ENCODE data around the gene RRP1.

The RRP1 gene

DNA sequence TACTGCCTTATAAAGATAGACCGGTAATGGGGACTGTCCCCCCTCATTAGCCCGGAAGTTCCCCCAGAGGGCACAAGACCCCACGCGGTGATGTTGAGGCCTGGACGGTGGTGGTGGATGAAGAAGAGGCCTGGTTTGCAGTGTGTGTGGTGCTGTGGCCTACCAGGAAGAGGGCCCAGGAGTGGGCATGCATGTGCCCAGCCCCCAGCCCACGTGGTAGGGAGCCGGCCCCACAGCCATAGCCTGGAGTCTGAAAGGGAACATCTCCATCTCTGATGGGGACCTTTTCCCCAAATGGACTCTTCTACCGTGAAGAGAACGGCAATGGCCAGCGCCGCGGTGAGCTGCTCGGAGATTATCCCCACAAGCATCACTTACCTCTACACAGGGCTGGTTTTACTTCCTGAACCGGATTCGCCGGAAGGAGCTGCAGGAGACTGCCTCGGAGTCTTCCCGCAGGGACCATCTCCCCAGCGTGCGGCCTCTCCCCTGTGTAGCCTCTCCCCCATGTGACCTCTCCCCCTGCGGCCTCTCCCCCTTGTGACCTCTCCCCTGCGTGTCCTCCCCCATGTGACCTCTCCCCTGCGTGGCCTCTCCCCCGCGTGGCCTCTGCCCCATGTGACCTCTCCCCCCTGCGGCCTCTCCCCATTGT lies 20.6 kb downstream of the RRP1 start:
- H3K9me3 ChIP-seq (ENCODE audit: control insufficient read depth in 2 of 2, low read length in 2 of 2), result no peaks in the 10 kb centered on the region
- H3K4me1 ChIP-seq (ENCODE audit: control insufficient read depth in 2 of 2, insufficient read depth in 2 of 2, low read length in 2 of 2), result peaks cover 24 to 25% of the 10 kb centered on the region in 2 donors
- no peaks in the 10 kb centered on the region for H3K27me3 ChIP-seq (ENCODE audit: control insufficient read depth in 2 of 2, insufficient read depth in 2 of 2, low read length in 2 of 2)
- H3K36me3 ChIP-seq (ENCODE audit: control insufficient read depth in 2 of 2, insufficient read depth in 2 of 2, low read length in 2 of 2), result no peaks in the 10 kb centered on the region
- H3K27ac ChIP-seq (ENCODE audit: low read depth in 2 of 2, low read length in 2 of 2), result no peak overlapping the region
- H3K9ac ChIP-seq (ENCODE audit: low read depth in 1 of 2, low read length in 2 of 2), result no peak overlapping the region
- H3K4me3 ChIP-seq (ENCODE audit: low read length in 2 of 2), result no peak overlapping the region

DNA sequence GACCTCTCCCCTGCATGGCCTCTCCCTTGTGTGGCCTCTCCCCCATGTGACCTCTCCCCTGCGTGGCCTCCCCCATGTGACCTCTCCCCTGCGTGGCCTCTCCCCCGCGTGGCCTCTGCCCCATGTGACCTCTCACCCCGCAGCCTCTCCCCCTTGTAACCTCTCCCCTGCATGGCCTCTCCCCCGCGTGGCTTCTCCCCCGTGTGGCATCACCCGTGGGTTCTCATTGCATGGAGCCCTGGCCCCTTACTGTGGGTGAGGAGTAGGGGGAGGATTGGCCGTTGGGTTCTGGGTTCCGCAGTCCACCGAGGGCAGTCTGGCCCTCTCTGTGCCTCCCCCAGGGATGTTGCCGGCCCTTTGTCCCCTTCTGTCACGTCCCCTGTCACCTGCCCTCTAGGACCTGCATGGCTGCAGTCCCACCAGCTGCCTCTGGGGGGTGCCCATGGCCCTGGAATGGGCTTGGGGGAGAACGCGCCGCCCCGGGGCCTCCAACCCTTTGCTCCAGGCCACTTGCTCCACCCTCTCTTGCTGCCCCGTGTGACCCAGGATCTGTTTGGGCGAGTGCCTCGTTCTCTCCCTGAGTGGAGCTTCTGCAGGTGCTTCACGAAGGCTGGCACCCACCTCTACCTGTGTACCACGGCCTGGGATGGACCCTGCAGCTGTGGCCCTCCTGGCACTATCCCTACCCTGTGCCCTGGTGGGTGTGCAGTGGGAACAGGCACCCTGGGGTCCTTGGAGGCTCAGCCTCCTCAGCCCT lies 21.3 kb downstream of the RRP1 start:
- peak overlapping the region in 1 of 2 donors; percentile 41 for H3K9ac ChIP-seq (ENCODE audit: low read depth in 1 of 2, low read length in 2 of 2)
- no peaks in the 10 kb centered on the region for H3K9me3 ChIP-seq (ENCODE audit: control insufficient read depth in 2 of 2, low read length in 2 of 2)
- peaks cover 24 to 29% of the 10 kb centered on the region in 2 donors for H3K4me1 ChIP-seq (ENCODE audit: control insufficient read depth in 2 of 2, insufficient read depth in 2 of 2, low read length in 2 of 2)
- no peaks in the 10 kb centered on the region for H3K27me3 ChIP-seq (ENCODE audit: control insufficient read depth in 2 of 2, insufficient read depth in 2 of 2, low read length in 2 of 2)
- peak overlapping the region in 1 of 2 donors; percentile 54 for H3K4me3 ChIP-seq (ENCODE audit: low read length in 2 of 2)
- H3K36me3 ChIP-seq (ENCODE audit: control insufficient read depth in 2 of 2, insufficient read depth in 2 of 2, low read length in 2 of 2), result no peaks in the 10 kb centered on the region
- no peak overlapping the region for H3K27ac ChIP-seq (ENCODE audit: low read depth in 2 of 2, low read length in 2 of 2)

DNA sequence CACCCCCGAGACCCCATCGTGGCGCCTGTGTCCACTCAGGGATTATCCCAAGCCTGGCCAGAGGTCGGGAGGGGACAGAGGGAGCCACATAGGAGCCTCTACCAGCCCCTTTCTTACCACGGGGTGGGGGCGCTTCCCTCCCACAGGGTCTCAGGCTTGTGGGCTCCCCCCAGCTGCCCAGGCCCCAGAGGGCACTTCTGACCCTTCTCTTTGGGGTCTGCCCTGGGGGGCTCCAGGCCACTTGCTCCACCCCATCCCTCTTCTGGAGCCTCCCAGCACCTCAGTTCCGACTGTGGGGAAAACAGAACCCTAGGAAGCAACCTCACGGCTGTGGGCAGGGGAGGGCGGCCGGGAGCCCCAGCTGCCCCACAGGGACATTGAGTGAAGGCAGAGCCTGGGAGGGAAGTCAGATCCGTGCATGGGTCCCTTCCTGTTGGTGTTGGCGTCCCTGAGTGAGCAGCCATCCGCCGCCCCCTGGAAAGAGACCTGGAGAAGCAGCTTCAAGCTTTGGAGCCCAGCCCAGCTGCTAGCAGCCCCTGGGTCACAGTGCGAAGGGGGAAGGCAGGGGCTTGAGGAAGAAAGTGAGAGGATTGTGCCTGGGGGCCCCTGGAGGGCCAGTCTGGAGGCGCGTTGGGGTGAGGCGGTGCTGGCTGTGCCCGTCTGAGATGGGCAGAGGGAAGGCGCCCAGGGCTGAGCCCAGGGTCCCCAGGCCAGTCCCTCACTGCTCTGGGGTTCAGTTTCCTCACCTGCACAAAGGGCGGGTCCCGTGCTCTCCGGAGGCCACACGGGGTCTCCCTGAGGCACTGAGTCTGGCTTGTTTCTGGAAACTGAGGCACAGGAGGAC lies 22.1 kb downstream of the RRP1 start:
- Histone ChIP-seq H3K9me3 (ENCODE audit: control insufficient read depth in 2 of 2, low read length in 2 of 2) (no peaks in the 10 kb centered on the region), H3K27ac (ENCODE audit: low read depth in 2 of 2, low read length in 2 of 2) (no peak overlapping the region), H3K9ac (ENCODE audit: low read depth in 1 of 2, low read length in 2 of 2) (no peak overlapping the region), H3K36me3 (ENCODE audit: control insufficient read depth in 2 of 2, insufficient read depth in 2 of 2, low read length in 2 of 2) (no peaks in the 10 kb centered on the region), H3K27me3 (ENCODE audit: control insufficient read depth in 2 of 2, insufficient read depth in 2 of 2, low read length in 2 of 2) (no peaks in the 10 kb centered on the region), H3K4me1 (ENCODE audit: control insufficient read depth in 2 of 2, insufficient read depth in 2 of 2, low read length in 2 of 2) (peaks cover 24 to 30% of the 10 kb centered on the region in 2 donors), H3K4me3 (ENCODE audit: low read length in 2 of 2) (peak overlapping the region; percentile 45 to 50)

DNA sequence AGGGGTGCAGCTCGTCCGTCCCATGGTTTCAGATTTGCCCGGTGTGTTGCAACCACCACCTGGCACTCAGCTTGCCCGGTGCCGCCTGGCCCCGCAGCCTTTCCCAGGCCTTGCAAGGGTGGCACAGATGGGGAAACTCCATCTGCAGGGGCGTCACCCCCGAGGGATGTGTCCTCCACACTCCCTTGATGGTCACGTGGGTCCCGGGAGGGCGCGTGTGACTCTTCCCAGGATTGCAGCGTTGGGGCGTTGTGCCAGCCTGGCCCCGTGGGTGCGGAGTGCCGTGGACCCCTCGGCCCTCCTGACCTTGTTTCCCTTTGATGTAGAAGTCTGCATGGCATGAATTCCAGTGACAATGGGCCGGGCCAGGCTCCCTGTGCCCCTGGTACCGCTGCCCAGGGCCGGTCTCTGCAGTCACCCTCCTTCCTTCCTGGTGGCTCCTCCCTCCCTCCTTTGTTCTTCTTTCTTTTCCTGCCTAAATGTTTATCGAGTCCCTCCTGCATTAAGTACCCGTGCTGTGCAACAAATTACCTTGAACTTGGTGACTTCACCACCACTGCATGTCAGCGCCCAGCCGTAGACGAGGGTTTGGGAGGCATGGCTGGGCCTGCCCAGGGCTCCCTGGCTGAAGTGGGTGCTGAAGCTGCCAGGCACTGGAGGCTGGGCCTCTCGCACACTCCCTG lies 22.9 kb downstream of the RRP1 start:
- H3K9me3 ChIP-seq (ENCODE audit: control insufficient read depth in 2 of 2, low read length in 2 of 2), result no peaks in the 10 kb centered on the region
- H3K4me1 ChIP-seq (ENCODE audit: control insufficient read depth in 2 of 2, insufficient read depth in 2 of 2, low read length in 2 of 2), result peaks cover 24 to 30% of the 10 kb centered on the region in 2 donors
- H3K36me3 ChIP-seq (ENCODE audit: control insufficient read depth in 2 of 2, insufficient read depth in 2 of 2, low read length in 2 of 2), result no peaks in the 10 kb centered on the region
- H3K9ac ChIP-seq (ENCODE audit: low read depth in 1 of 2, low read length in 2 of 2), result peak overlapping the region; percentile 24 to 55
- no peaks in the 10 kb centered on the region for H3K27me3 ChIP-seq (ENCODE audit: control insufficient read depth in 2 of 2, insufficient read depth in 2 of 2, low read length in 2 of 2)
- H3K4me3 ChIP-seq (ENCODE audit: low read length in 2 of 2), result peak overlapping the region; percentile 45 to 50
- peak overlapping the region in 1 of 2 donors; percentile 38 for H3K27ac ChIP-seq (ENCODE audit: low read depth in 2 of 2, low read length in 2 of 2)

DNA sequence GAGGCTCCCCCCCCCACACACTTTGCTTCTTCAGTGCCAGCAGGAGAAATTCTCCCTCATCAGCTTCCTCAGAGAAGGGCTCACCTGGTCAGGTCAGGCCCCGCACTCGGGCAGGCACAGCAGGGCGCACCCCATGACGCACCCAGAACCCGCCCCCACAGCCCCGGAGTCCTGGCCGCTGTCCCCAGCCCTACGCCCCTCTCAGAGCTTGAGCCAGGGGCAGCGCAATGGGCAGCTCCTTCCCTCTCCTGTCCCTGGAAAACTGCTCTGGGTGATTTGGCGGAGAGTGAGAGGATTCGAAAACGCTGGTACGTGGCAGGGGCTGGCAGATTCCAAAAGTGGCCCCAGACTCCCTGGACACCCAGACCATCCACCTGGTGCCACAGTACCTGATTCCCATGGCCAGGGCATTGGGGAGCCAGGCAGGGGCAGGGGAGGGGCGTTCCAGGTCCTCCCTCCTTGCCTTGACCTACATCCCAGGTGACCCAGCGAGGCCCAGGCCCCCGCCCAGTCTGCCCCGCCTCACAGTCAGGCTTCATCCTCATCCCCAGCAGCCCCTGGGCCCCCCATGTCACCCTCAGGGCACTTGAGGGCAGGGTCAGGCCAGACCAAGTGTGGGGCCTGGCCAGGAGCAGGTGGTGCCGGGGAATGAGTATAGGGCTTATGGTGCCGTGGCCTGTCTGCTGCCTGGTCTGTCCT lies 23.7 kb downstream of the RRP1 start:
- Histone ChIP-seq H3K4me3 (ENCODE audit: low read length in 2 of 2) (no peak overlapping the region), H3K9ac (ENCODE audit: low read depth in 1 of 2, low read length in 2 of 2) (no peak overlapping the region), H3K27ac (ENCODE audit: low read depth in 2 of 2, low read length in 2 of 2) (no peak overlapping the region), H3K36me3 (ENCODE audit: control insufficient read depth in 2 of 2, insufficient read depth in 2 of 2, low read length in 2 of 2) (no peaks in the 10 kb centered on the region), H3K4me1 (ENCODE audit: control insufficient read depth in 2 of 2, insufficient read depth in 2 of 2, low read length in 2 of 2) (peaks cover 24 to 30% of the 10 kb centered on the region in 2 donors), H3K27me3 (ENCODE audit: control insufficient read depth in 2 of 2, insufficient read depth in 2 of 2, low read length in 2 of 2) (no peaks in the 10 kb centered on the region), H3K9me3 (ENCODE audit: control insufficient read depth in 2 of 2, low read length in 2 of 2) (no peaks in the 10 kb centered on the region)

DNA sequence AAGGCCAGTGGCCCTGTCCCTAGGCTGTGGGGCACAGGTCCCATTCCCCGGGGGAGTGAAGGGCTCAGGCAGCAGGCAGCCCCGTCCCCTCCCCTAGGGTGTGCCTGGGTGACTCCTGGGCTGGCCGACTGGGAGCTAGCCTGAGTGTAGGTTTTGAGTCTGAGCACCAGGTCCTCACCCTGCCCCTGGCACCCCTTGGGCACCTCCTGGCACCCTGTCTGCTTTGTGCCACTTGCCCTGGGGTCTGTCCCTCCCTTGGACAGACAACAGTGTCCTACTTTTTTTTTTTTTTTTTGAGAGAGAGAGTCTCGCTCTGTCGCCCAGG lies 24.2 kb downstream of the RRP1 start:
- Histone ChIP-seq H3K9me3 (ENCODE audit: control insufficient read depth in 2 of 2, low read length in 2 of 2) (no peaks in the 10 kb centered on the region), H3K27me3 (ENCODE audit: control insufficient read depth in 2 of 2, insufficient read depth in 2 of 2, low read length in 2 of 2) (no peaks in the 10 kb centered on the region), H3K27ac (ENCODE audit: low read depth in 2 of 2, low read length in 2 of 2) (no peak overlapping the region), H3K9ac (ENCODE audit: low read depth in 1 of 2, low read length in 2 of 2) (no peak overlapping the region), H3K4me1 (ENCODE audit: control insufficient read depth in 2 of 2, insufficient read depth in 2 of 2, low read length in 2 of 2) (peaks cover 24 to 30% of the 10 kb centered on the region in 2 donors), H3K36me3 (ENCODE audit: control insufficient read depth in 2 of 2, insufficient read depth in 2 of 2, low read length in 2 of 2) (no peaks in the 10 kb centered on the region), H3K4me3 (ENCODE audit: low read length in 2 of 2) (no peak overlapping the region)

DNA sequence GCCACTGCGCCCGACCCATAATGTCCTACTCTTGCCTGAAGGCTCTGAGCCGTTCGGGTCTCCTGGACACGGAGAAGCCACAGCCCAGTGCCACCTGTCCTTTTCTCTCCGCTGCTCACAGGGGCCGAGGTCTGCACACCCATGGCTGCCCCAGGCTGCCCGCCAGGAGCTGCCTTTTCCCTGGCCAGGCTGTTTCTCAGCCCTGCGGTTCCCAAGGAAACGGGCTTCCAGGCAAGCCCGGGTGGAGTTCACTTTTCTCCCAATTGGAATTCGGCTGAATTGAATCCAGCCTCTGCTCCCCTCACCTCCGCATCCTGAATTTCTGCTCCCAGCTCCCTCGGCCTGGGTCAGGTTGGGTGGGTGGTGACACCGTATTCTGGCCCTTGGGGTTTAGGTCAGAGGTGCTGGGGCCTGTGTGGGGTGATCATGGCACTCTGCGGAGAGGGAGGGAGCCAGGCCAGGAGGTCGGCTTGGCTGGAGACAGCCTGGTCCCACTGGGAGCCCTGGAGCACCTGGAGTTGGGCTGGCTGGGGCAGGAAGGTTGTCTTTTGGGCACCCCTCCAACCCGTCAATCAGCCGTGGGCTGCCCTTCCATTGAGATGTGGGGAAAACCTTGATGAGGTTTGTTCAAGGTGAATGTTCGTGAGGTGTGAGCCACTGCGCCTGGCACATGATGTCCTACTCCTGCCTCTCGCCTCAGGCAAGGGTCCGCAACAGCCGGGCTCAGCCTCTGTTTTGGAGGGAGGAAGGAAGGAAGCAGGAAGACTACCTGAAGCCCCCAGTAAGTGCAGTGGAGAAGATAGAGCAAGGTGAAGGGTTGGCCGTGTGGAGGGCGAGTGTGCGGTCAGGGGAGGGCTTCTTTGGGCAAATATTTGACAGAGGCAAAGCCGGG lies 25.1 kb downstream of the RRP1 start:
- Histone ChIP-seq H3K27me3 (ENCODE audit: control insufficient read depth in 2 of 2, insufficient read depth in 2 of 2, low read length in 2 of 2) (no peaks in the 10 kb centered on the region), H3K9me3 (ENCODE audit: control insufficient read depth in 2 of 2, low read length in 2 of 2) (no peaks in the 10 kb centered on the region), H3K27ac (ENCODE audit: low read depth in 2 of 2, low read length in 2 of 2) (no peak overlapping the region), H3K4me1 (ENCODE audit: control insufficient read depth in 2 of 2, insufficient read depth in 2 of 2, low read length in 2 of 2) (peaks cover 24 to 30% of the 10 kb centered on the region in 2 donors), H3K4me3 (ENCODE audit: low read length in 2 of 2) (no peak overlapping the region), H3K36me3 (ENCODE audit: control insufficient read depth in 2 of 2, insufficient read depth in 2 of 2, low read length in 2 of 2) (no peaks in the 10 kb centered on the region), H3K9ac (ENCODE audit: low read depth in 1 of 2, low read length in 2 of 2) (no peak overlapping the region)

DNA sequence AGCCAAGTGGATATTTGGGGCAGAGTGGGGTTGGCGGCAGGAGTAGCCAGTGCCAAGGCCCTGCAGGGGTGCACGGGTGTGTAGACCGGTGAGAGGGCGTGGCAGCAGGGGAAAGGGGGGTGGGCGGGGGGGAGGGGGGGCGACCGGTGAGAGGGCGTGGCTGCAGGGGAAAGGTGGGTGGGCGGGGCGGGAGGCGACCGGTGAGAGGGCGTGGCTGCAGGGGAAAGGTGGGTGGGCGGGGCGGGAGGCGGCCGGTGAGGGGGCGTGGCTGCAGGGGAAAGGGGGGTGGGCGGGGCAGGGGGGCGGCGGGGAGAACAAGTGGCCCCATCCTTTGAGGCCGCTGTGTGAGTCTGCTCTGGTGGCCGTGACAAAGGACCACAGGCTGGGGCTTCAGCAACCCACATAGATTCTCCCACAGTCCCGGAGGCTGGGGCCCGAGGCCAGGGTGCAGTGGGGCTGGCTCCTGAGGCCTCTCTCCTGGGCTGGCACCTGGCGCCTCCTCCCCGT lies 25.8 kb downstream of the RRP1 start:
- peaks cover 24 to 30% of the 10 kb centered on the region in 2 donors for H3K4me1 ChIP-seq (ENCODE audit: control insufficient read depth in 2 of 2, insufficient read depth in 2 of 2, low read length in 2 of 2)
- H3K4me3 ChIP-seq (ENCODE audit: low read length in 2 of 2), result no peak overlapping the region
- no peaks in the 10 kb centered on the region for H3K27me3 ChIP-seq (ENCODE audit: control insufficient read depth in 2 of 2, insufficient read depth in 2 of 2, low read length in 2 of 2)
- H3K27ac ChIP-seq (ENCODE audit: low read depth in 2 of 2, low read length in 2 of 2), result no peak overlapping the region
- no peak overlapping the region for H3K9ac ChIP-seq (ENCODE audit: low read depth in 1 of 2, low read length in 2 of 2)
- no peaks in the 10 kb centered on the region for H3K9me3 ChIP-seq (ENCODE audit: control insufficient read depth in 2 of 2, low read length in 2 of 2)
- no peaks in the 10 kb centered on the region for H3K36me3 ChIP-seq (ENCODE audit: control insufficient read depth in 2 of 2, insufficient read depth in 2 of 2, low read length in 2 of 2)

DNA sequence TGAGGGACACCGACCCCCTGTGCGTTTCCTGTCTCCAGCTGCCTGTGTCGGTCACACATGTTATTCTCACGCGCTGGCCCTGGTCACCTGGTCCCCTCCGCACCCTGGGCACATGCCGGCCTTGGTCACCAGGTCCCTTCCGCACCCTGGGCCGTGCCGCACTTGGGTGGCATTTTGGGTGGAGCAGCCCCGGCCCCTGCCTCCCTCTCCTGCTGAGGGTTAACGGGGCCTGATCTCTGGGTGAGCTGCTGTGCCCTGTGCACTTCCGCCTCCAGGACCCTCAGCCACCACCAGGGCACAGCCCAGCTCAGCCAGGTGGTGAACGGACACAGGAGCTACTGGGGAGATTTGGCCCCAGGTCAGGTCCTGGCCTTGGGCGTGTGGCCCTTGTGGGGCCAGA lies 26.6 kb downstream of the RRP1 start:
- Histone ChIP-seq H3K9ac (ENCODE audit: low read depth in 1 of 2, low read length in 2 of 2) (no peak overlapping the region), H3K36me3 (ENCODE audit: control insufficient read depth in 2 of 2, insufficient read depth in 2 of 2, low read length in 2 of 2) (no peaks in the 10 kb centered on the region), H3K4me3 (ENCODE audit: low read length in 2 of 2) (no peak overlapping the region), H3K27me3 (ENCODE audit: control insufficient read depth in 2 of 2, insufficient read depth in 2 of 2, low read length in 2 of 2) (no peaks in the 10 kb centered on the region), H3K27ac (ENCODE audit: low read depth in 2 of 2, low read length in 2 of 2) (no peak overlapping the region), H3K9me3 (ENCODE audit: control insufficient read depth in 2 of 2, low read length in 2 of 2) (no peaks in the 10 kb centered on the region), H3K4me1 (ENCODE audit: control insufficient read depth in 2 of 2, insufficient read depth in 2 of 2, low read length in 2 of 2) (peaks cover 19 to 23% of the 10 kb centered on the region in 2 donors)
